IgD-negative memory B cell (primary cell): ENCODE results near the gene C19orf25. TPM values are rescaled to one million over a fixed set of nuclear protein-coding genes. Genes with fewer than 3 reads are reported as not detected.

ENCODE experiments used
- H3K27ac Mint-ChIP-seq, 3 donors: one replicate each; pipeline ENCODE4 v1.8.0; 2020 to 2022; ENCODE audit warnings: mild to moderate bottlenecking in 3 of 3, mixed read lengths in 3 of 3, moderate library complexity in 1 of 3
- H3K27me3 Mint-ChIP-seq: one replicate; pipeline ENCODE4 v1.8.0; 2021; ENCODE audit warnings: mixed read lengths
- H3K36me3 Mint-ChIP-seq: one replicate; pipeline ENCODE4 v1.8.0; 2020; ENCODE audit warnings: mild to moderate bottlenecking, mixed read lengths
- H3K4me1 Mint-ChIP-seq, 3 donors: one replicate each; pipeline ENCODE4 v1.8.0; 2020 to 2022; ENCODE audit warnings: mixed read lengths in 3 of 3, mild to moderate bottlenecking in 1 of 3
- H3K4me3 Mint-ChIP-seq, 4 donors: one replicate each; pipeline ENCODE4 v1.8.0; 2020 to 2022; ENCODE audit warnings: mild to moderate bottlenecking in 4 of 4, mixed read lengths in 4 of 4, moderate library complexity in 3 of 4
- H3K9me3 Mint-ChIP-seq, 3 donors: one replicate each; pipeline ENCODE4 v1.8.0; 2020 to 2021; ENCODE audit warnings: mixed read lengths in 3 of 3, mild to moderate bottlenecking in 1 of 3
- polyA plus RNA-seq: library from polyadenylated mRNA; unstranded; fragments of 300-500 nt; fragmentation: Illumina TruSeq; gene quantifications from one replicate; pipeline ENCODE4 v1.2.3, GENCODE V29; 2021

Gene C19orf25
- polyA plus RNA-seq, 1 donor from 2014 or later = 51.1 TPM

DNA sequence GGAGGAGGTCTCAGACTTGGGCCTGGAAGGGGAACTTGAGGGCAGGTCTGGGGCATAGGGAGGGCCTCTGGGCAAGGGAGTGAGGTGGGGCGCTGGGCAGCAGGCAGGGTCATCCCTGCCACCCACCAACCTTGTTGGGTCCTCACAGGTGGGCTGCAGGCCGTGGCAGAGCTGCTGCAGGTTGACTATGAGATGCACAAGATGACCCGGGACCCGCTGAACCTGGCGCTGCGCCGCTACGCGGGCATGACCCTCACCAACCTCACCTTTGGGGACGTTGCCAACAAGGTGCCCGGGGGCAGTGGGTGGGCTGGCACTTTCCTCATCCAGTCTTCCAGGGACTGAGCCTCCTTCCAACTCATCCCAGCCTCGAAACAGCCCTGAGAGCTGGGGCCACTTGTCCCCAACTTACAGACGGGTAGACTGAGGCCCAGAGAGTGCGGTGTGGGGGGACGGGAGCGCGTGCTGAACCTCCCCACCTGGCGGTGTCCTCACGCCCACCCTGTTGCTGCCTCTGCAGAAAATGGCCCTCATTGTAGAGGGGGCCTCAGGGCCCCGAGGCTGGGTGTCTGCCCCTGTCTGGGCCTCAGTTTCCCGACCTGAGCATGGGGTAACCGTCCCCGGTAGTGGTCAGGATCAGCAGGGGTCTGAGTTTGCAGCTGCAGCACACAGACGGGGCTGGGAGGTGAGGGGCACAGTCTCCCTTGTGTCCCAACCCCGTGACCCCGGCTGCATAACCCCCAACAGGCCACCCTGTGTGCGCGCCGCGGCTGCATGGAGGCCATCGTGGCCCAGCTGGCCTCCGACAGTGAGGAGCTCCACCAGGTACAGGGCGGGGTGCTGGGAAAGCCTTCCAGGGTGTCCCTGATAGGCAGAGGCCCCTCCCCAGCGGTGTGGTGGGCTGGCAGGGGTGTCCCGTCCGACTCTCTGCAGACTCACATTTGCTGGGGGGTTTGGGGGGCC, 18.7 kb downstream of the C19orf25 start:
- H3K27ac Mint-ChIP-seq = peak overlapping the region in 2 of 3 donors; percentile 35 to 88
- no peak overlapping the region for H3K4me3 Mint-ChIP-seq
- peaks cover 15% of the 10 kb centered on the region for H3K27me3 Mint-ChIP-seq
- H3K36me3 Mint-ChIP-seq = no peaks in the 10 kb centered on the region
- no peaks in the 10 kb centered on the region for H3K9me3 Mint-ChIP-seq
- peaks cover 3 to 6% (median 4%) of the 10 kb centered on the region in 3 donors for H3K4me1 Mint-ChIP-seq

DNA sequence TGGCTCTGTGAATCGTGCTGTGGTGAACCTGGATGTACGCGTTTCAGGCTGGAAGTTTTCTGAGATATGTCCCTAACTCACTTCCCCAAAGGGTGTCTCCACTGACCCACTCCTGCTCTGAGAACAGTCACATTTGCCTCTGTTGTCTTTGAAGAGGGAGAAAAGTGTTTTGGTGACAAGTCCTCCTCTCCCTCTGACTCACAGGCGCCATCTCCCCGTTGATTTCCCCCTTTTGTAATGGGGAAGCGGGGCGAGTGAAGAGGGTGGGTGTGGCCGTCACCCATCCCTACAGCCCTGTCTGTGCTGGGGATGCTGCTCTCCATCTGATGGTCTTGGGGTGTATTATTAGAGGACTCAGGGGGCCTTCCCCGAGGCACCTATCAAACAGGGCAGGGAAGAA, 19.5 kb downstream of the C19orf25 start:
- peaks cover 18% of the 10 kb centered on the region for H3K27me3 Mint-ChIP-seq
- H3K9me3 Mint-ChIP-seq = no peaks in the 10 kb centered on the region
- peak overlapping the region in 2 of 3 donors; percentile 59 to 88 for H3K27ac Mint-ChIP-seq
- no peak overlapping the region for H3K4me3 Mint-ChIP-seq
- peaks cover 5 to 9% (median 8%) of the 10 kb centered on the region in 3 donors for H3K4me1 Mint-ChIP-seq
- no peaks in the 10 kb centered on the region for H3K36me3 Mint-ChIP-seq

GRCh38 chr19:1457892-1458291, 21.1 kb downstream of the C19orf25 start:
- Mint-ChIP-seq H3K36me3 (no peaks in the 10 kb centered on the region), H3K27me3 (peaks cover 26% of the 10 kb centered on the region), H3K27ac (peak overlapping the region in 2 of 3 donors; percentile 63 to 88), H3K4me3 (no peak overlapping the region), H3K9me3 (no peaks in the 10 kb centered on the region), H3K4me1 (peaks cover 8 to 10% (median 9%) of the 10 kb centered on the region in 3 donors)

DNA sequence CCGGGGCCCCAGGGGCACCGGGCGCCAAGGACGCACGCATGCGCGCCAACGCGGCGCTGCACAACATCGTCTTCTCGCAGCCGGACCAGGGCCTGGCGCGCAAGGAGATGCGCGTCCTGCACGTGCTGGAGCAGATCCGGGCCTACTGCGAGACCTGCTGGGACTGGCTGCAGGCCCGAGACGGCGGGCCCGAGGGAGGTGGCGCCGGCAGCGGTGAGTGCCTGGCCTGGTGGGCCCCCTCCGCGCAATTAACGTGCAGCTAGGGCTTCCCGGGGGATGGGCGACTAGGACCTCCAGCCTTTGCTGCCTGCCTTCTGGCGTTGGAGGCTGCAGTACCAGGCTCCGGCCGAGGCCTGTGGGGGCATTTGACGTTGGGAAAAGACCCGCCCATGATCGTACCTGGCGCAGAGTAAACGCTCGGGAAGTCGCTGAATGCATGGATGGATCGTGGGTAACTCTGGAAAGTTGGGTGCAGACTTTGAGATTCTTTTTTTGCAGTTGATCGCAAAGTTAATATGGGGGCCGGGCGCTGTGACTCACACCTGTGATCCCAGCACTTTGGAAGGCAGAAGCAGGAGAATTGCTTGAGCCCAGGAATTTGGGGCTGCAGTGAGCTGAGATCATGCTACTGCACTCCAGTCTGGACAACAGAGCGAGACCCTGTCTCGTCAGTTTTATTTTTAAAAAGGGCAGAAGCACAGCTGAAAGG, 21.8 kb downstream of the C19orf25 start:
- no peaks in the 10 kb centered on the region for H3K36me3 Mint-ChIP-seq
- H3K27ac Mint-ChIP-seq = peak overlapping the region in 1 of 3 donors; percentile 68
- no peaks in the 10 kb centered on the region for H3K9me3 Mint-ChIP-seq
- H3K4me3 Mint-ChIP-seq = peak overlapping the region in 1 of 4 donors; percentile 27
- peaks cover 8 to 12% (median 9%) of the 10 kb centered on the region in 3 donors for H3K4me1 Mint-ChIP-seq
- H3K27me3 Mint-ChIP-seq = peaks cover 26% of the 10 kb centered on the region

GRCh38 chr19:1456121-1456900, 22.7 kb downstream of the C19orf25 start:
- Mint-ChIP-seq H3K27ac (no peak overlapping the region), H3K9me3 (no peaks in the 10 kb centered on the region), H3K36me3 (no peaks in the 10 kb centered on the region), H3K4me1 (peaks cover 8 to 12% (median 9%) of the 10 kb centered on the region in 3 donors), H3K4me3 (no peak overlapping the region), H3K27me3 (peaks cover 26% of the 10 kb centered on the region)

GRCh38 chr19:1455336-1456120, 23.5 kb downstream of the C19orf25 start:
- Mint-ChIP-seq H3K4me3 (peak overlapping the region in 3 of 4 donors; percentile 70 to 92 (median 89)), H3K9me3 (no peaks in the 10 kb centered on the region), H3K27me3 (peaks cover 34% of the 10 kb centered on the region), H3K36me3 (no peaks in the 10 kb centered on the region), H3K4me1 (peaks cover 9 to 12% (median 12%) of the 10 kb centered on the region in 3 donors), H3K27ac (peak overlapping the region in 2 of 3 donors; percentile 50 to 85)

DNA sequence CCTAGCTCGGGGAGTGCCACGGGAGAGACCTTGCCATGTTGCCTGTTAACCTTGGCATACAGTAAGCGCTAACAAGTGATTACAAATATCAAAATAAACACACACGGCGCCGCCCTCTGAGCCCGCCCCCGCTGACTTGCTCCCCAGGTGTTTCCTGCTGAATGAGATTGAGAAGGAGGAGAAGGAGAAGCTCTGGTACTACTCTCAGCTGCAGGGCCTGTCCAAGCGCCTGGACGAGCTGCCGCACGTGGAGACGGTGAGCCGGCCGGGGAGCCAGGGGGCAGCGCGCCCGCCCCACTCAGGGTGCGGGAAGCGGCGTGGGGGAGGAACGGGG, 24.0 kb downstream of the C19orf25 start:
- Mint-ChIP-seq H3K4me3 (peak overlapping the region; percentile 46 to 90 (median 74)), H3K4me1 (peaks cover 9 to 14% (median 12%) of the 10 kb centered on the region in 3 donors), H3K36me3 (no peaks in the 10 kb centered on the region), H3K27ac (peak overlapping the region in 2 of 3 donors; percentile 13 to 85), H3K27me3 (peaks cover 37% of the 10 kb centered on the region), H3K9me3 (no peaks in the 10 kb centered on the region)

- peaks cover 44% of the 10 kb centered on the region for H3K27me3 Mint-ChIP-seq
- H3K27ac Mint-ChIP-seq = peak overlapping the region in 2 of 3 donors; percentile 69 to 73
- H3K4me1 Mint-ChIP-seq = peaks cover 9 to 17% (median 17%) of the 10 kb centered on the region in 3 donors
- H3K9me3 Mint-ChIP-seq = no peaks in the 10 kb centered on the region
- H3K4me3 Mint-ChIP-seq = peak overlapping the region in 3 of 4 donors; percentile 9 to 25 (median 23)
- H3K36me3 Mint-ChIP-seq = no peaks in the 10 kb centered on the region
Measured at GRCh38 chr19:1453525-1454364, 25.3 kb downstream of the C19orf25 start.

GRCh38 chr19:1452802-1453524, 26.1 kb downstream of the C19orf25 start:
- Mint-ChIP-seq H3K9me3 (no peaks in the 10 kb centered on the region), H3K27ac (no peak overlapping the region), H3K4me3 (peak overlapping the region in 1 of 4 donors; percentile 49), H3K4me1 (peaks cover 9 to 17% (median 16%) of the 10 kb centered on the region in 3 donors), H3K36me3 (no peaks in the 10 kb centered on the region), H3K27me3 (peaks cover 46% of the 10 kb centered on the region)

GRCh38 chr19:1451916-1452801, 26.9 kb downstream of the C19orf25 start:
- Mint-ChIP-seq H3K27me3 (peaks cover 48% of the 10 kb centered on the region), H3K27ac (no peak overlapping the region), H3K4me3 (no peak overlapping the region), H3K4me1 (peaks cover 9 to 17% (median 16%) of the 10 kb centered on the region in 3 donors), H3K9me3 (no peaks in the 10 kb centered on the region), H3K36me3 (no peaks in the 10 kb centered on the region)

DNA sequence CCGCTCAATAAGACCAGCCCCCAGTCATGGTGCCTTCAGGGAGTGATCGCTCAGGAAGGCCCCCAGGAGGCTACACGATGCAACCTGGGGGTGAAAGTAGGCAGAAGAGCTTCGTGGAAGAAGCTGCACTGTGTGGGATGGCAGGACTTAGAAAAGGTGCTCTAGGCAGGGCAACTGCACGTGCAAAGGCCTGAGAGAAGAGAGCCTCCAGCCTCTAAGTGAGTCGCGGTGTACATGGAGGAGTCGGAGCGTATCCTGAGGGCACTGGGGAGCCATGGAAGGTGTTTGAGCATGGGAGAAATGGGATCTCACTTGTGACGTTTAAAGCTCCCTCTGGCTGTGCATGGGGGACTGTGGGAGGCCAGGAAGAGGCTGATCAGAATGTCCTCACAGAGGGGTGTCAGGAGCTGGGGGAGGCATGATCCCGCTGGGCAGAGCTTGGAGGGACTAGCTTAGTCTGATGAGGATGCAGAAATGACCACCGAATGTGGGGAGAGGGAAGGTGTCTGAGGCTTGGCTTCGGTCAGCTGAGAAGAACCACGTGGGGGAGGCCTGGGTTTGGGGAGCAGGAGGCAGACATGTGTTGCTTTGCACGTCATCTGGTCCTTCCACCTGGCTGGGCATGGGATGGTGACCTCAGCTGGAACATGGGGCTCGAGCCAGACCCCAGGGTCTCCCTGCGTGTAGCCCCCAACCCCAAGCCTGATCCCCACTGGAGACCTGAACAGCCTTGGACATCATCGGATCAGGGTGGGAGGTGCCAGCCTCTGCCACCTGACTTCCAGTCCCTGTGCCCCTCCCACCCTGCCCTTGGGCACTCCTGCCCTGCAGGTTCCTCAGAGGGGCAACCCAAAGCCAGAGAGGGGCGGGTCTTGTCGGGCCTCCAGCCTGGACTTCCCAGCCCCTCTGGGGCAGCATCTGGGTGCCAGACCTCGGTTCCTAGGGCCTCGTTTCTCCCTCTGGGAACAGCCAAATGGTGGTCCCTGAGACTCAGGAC, 28.0 kb downstream of the C19orf25 start:
- peaks cover 52% of the 10 kb centered on the region for H3K27me3 Mint-ChIP-seq
- H3K9me3 Mint-ChIP-seq = no peaks in the 10 kb centered on the region
- peak overlapping the region in 2 of 3 donors; percentile 23 to 53 for H3K27ac Mint-ChIP-seq
- H3K4me1 Mint-ChIP-seq = peaks cover 9 to 17% (median 16%) of the 10 kb centered on the region in 3 donors
- H3K36me3 Mint-ChIP-seq = no peaks in the 10 kb centered on the region
- peak overlapping the region in 2 of 4 donors; percentile 28 to 40 for H3K4me3 Mint-ChIP-seq
